Peyer's patch (tissue), 4 donors: Measurements from ENCODE around the gene LDB3. TPM values are rescaled to one million over a fixed set of nuclear protein-coding genes. Genes with fewer than 3 reads are reported as not detected.

Source experiments
- DNase-seq, 3 donors: peaks; one replicate each; pipeline ENCODE4 v3.0.0-alpha.2; 2017 to 2019
- H3K27ac ChIP-seq, 4 donors: fragments of 200-600 bp; sonication (generic); one replicate each; pipeline ENCODE4 v1.5.1; 2016 to 2019
- H3K27me3 ChIP-seq, 2 donors: fragments of 200-600 bp; sonication (generic); one replicate each; pipeline ENCODE4 v1.5.1; 2019
- H3K36me3 ChIP-seq, 3 donors: fragments of 200-600 bp; sonication (generic); one replicate each; pipeline ENCODE4 v1.5.1; 2016 to 2019
- H3K4me1 ChIP-seq, 4 donors: fragments of 200-600 bp; sonication (generic); one replicate each; pipeline ENCODE4 v1.5.1; 2016 to 2019
- H3K4me3 ChIP-seq, 4 donors: fragments of 200-600 bp; sonication (generic); 1 replicate in 3 of 4; 2 replicates in 1 of 4; pipeline ENCODE4 v1.5.1; 2016 to 2019; ENCODE audit warnings: mild to moderate bottlenecking in 1 of 4
- H3K9me3 ChIP-seq, 4 donors: fragments of 200-600 bp; sonication (generic); one replicate each; pipeline ENCODE4 v1.5.1; 2016 to 2019; ENCODE audit warnings: mild to moderate bottlenecking in 1 of 4
- POLR2A ChIP-seq, 2 donors: fragments of 450-650 bp; IDR thresholded peaks; one replicate each; pipeline ENCODE4 v1.5.1; 2017; ENCODE audit warnings: antibody characterized with exemption in 2 of 2, mild to moderate bottlenecking in 2 of 2, moderate library complexity in 2 of 2
- total RNA-seq, 4 donors: library from RNA; depleted of rRNA; stranded (reverse); fragments of >200 nt; gene quantifications; one replicate each; pipeline ENCODE4 v1.1.0, GENCODE V29; 2016
- TF ChIP-seq, protein P1 (sequence below), 6 experiments: fragments of 450-650 bp in 4 of 6; fragments of 200-600 bp in 2 of 6; sonication (generic) in 1 of 6; IDR thresholded peaks; one replicate each; pipeline ENCODE4 v1.5.1; 2017 to 2019; ENCODE audit warnings: antibody characterized with exemption in 6 of 6, mild to moderate bottlenecking in 3 of 6, moderate library complexity in 1 of 6

LDB3 gene
- total RNA-seq, 4 donors from 2014 or later = 1.3 to 9.1 (median 2.3) TPM

DNA sequence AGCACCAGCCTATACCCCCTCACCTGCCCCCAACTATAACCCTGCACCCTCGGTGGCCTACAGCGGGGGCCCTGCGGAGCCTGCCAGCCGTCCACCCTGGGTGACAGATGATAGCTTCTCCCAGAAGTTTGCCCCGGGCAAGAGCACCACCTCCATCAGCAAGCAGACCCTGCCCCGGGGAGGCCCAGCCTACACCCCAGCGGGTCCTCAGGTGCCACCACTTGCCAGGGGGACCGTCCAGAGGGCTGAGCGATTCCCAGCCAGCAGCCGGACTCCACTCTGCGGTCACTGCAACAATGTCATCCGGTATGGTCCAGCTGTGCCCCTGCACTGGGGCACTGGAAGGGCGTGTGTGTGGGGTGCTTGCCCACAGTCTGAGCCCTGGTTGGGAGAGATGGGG is 48.2 kb downstream of the LDB3 start:
- H3K36me3 ChIP-seq = no peaks in the 10 kb centered on the region
- TF ChIP-seq, protein P1, sequence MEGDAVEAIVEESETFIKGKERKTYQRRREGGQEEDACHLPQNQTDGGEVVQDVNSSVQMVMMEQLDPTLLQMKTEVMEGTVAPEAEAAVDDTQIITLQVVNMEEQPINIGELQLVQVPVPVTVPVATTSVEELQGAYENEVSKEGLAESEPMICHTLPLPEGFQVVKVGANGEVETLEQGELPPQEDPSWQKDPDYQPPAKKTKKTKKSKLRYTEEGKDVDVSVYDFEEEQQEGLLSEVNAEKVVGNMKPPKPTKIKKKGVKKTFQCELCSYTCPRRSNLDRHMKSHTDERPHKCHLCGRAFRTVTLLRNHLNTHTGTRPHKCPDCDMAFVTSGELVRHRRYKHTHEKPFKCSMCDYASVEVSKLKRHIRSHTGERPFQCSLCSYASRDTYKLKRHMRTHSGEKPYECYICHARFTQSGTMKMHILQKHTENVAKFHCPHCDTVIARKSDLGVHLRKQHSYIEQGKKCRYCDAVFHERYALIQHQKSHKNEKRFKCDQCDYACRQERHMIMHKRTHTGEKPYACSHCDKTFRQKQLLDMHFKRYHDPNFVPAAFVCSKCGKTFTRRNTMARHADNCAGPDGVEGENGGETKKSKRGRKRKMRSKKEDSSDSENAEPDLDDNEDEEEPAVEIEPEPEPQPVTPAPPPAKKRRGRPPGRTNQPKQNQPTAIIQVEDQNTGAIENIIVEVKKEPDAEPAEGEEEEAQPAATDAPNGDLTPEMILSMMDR (IDR thresholded peaks at IDR 0.05) = no peak
- no peak for TF ChIP-seq POLR2A (IDR thresholded peaks at IDR 0.05)
- DNase-seq = no peak
- H3K27me3 ChIP-seq = no peaks in the 10 kb centered on the region
- no peak overlapping the region for H3K4me3 ChIP-seq
- H3K27ac ChIP-seq = no peak overlapping the region
- H3K9me3 ChIP-seq = no peaks in the 10 kb centered on the region
- H3K4me1 ChIP-seq = no peaks in the 10 kb centered on the region

DNA sequence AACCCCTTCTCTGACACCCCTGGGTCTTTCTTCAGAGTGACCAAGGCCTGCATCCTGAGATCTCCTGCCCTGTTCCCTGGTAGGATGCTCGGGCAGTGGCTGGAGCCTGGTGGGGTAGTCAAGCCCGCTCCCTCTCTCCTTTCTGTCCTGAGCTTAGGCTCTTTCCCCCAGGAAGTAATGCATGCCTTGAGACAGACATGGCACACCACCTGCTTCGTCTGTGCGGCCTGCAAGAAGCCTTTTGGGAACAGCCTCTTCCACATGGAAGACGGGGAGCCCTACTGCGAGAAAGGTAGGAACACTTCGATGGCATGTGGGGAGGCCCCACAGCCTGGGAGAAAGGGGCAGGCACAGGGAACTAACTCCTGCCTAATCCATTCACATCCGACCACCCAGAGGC is 50.2 kb downstream of the LDB3 start:
- Histone ChIP-seq H3K4me3 (no peak overlapping the region), H3K27ac (no peak overlapping the region), H3K27me3 (no peaks in the 10 kb centered on the region), H3K36me3 (no peaks in the 10 kb centered on the region), H3K9me3 (no peaks in the 10 kb centered on the region), H3K4me1 (no peaks in the 10 kb centered on the region)
- TF ChIP-seq, protein P1 (IDR thresholded peaks at IDR 0.05) = no peak
- no peak for TF ChIP-seq POLR2A (IDR thresholded peaks at IDR 0.05)
- no peak for DNase-seq

GRCh38 chr10:86721232-86721631 is 52.9 kb downstream of the LDB3 start:
- TF ChIP-seq POLR2A (IDR thresholded peaks at IDR 0.05) = no peak
- TF ChIP-seq, protein P1 (IDR thresholded peaks at IDR 0.05) = no peak
- Histone ChIP-seq H3K27me3 (no peaks in the 10 kb centered on the region), H3K27ac (no peak overlapping the region), H3K4me1 (no peaks in the 10 kb centered on the region), H3K9me3 (no peaks in the 10 kb centered on the region), H3K4me3 (no peak overlapping the region), H3K36me3 (no peaks in the 10 kb centered on the region)
- DNase-seq = no peak

GRCh38 chr10:86723009-86723408 is 54.7 kb downstream of the LDB3 start:
- TF ChIP-seq, protein P1 (IDR thresholded peaks at IDR 0.05) = no peak
- TF ChIP-seq POLR2A (IDR thresholded peaks at IDR 0.05) = no peak
- H3K27ac ChIP-seq = no peak overlapping the region
- no peaks in the 10 kb centered on the region for H3K36me3 ChIP-seq
- H3K4me3 ChIP-seq = no peak overlapping the region
- DNase-seq = no peak
- H3K4me1 ChIP-seq = peaks cover 0 to 14% (median 0%) of the 10 kb centered on the region in 4 donors
- no peaks in the 10 kb centered on the region for H3K27me3 ChIP-seq
- H3K9me3 ChIP-seq = no peaks in the 10 kb centered on the region

DNA sequence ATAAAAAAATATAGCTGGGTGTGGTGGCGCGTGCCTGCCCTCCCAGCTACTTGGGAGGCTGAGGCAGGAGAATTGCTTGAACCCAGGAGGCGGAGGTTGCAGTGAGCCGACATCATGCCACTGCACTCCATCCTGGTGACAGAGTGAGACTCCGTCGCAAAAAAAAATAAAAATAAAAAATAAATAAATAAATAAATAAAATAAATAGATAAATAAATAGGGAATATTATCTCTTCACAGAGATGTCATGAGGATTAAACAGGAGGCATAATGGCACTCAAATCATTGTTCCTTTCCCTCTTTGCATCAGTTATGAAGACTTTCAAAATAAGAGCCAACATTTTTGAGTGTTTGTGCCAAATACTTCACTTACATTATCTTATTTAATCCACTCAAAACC is 56.1 kb downstream of the LDB3 start:
- peaks cover 0 to 14% (median 0%) of the 10 kb centered on the region in 4 donors for H3K4me1 ChIP-seq
- H3K27ac ChIP-seq = no peak overlapping the region
- no peaks in the 10 kb centered on the region for H3K36me3 ChIP-seq
- no peak for DNase-seq
- H3K9me3 ChIP-seq = no peaks in the 10 kb centered on the region
- no peaks in the 10 kb centered on the region for H3K27me3 ChIP-seq
- no peak for TF ChIP-seq POLR2A (IDR thresholded peaks at IDR 0.05)
- TF ChIP-seq, protein P1 (IDR thresholded peaks at IDR 0.05) = no peak
- no peak overlapping the region for H3K4me3 ChIP-seq
